ENCODE results near the gene POLDIP2.

DNA sequence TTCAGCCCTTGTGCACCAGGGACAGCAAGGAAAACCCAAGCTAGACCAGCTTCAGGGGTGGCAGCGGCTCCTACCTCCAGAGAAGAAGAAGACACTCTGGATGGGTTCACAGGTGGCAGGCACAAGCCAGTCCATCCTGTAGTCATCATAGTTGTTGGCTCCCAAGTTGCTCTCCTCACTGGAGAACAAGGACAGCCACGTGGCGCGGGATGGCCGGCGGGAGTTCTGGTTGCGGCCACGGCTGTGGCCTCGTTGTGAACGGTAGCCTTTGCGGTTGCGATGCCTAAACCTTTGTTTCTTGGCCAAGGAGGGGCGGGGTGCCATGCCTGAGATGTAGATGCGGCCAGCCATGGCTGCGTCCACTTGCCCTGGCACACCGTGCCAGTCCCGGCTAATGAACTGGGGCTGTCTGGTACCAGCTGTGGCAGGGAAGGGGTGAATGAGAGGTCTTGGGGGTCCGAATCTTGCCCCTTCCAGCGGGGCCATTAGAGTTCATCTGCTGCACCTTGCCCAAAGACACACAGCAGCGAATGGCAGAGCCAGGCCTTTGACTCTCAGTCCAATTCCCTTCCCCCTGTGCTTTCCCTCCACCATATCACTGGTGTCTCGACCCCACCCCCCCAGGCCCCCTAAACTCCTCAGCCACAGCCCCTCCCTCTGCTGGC lies 10.4 kb upstream of the POLDIP2 start:
- TF ChIP-seq, protein P1, sequence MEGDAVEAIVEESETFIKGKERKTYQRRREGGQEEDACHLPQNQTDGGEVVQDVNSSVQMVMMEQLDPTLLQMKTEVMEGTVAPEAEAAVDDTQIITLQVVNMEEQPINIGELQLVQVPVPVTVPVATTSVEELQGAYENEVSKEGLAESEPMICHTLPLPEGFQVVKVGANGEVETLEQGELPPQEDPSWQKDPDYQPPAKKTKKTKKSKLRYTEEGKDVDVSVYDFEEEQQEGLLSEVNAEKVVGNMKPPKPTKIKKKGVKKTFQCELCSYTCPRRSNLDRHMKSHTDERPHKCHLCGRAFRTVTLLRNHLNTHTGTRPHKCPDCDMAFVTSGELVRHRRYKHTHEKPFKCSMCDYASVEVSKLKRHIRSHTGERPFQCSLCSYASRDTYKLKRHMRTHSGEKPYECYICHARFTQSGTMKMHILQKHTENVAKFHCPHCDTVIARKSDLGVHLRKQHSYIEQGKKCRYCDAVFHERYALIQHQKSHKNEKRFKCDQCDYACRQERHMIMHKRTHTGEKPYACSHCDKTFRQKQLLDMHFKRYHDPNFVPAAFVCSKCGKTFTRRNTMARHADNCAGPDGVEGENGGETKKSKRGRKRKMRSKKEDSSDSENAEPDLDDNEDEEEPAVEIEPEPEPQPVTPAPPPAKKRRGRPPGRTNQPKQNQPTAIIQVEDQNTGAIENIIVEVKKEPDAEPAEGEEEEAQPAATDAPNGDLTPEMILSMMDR (IDR thresholded peaks at IDR 0.05 in 8 of 11, conservative IDR thresholded peaks at IDR 0.05 in 3 of 11) = no peak
- TF ChIP-seq POLR2AphosphoS5 (IDR thresholded peaks at IDR 0.05) (no peak), POLR2A (IDR thresholded peaks at IDR 0.05) (no peak)

All from spleen (tissue), 7 donors.